Hematopoietic multipotent progenitor cell treated with erythropoietin and hydrocortisone succinate and interleukin-3 and kit ligand, for 8 days (in vitro differentiated cells): ENCODE measurements around the gene GABARAPL1.
"Not testable (repeated sequence)": the region's sequence is repeated elsewhere in the genome, so short reads cannot be mapped to it uniquely, and the experiment has no call there.

Experiments used
- DNase-seq: peaks from one replicate; pipeline ENCODE4 v3.0.0-alpha.2; 2015

Gene GABARAPL1

DNA sequence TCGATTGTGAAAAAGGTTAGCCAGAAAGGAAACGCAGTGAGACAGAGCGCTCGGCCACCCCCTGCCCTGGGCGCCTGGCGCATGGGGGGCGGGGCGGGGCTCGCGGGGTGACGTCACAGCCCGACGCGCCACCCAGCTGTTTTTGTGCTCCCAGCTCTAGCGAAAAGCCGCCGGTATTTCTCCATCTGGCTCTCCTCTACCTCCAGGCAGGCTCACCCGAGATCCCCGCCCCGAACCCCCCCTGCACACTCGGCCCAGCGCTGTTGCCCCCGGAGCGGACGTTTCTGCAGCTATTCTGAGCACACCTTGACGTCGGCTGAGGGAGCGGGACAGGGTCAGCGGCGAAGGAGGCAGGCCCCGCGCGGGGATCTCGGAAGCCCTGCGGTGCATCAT, at the start of gene GABARAPL1:
TSS of gene GABARAPL1 (plus strand) at position 139 of the 393 bp plus-strand sequence. CDS start at position 392, 253 bp downstream.
- DNase-seq, result peak; percentile 68

DNA sequence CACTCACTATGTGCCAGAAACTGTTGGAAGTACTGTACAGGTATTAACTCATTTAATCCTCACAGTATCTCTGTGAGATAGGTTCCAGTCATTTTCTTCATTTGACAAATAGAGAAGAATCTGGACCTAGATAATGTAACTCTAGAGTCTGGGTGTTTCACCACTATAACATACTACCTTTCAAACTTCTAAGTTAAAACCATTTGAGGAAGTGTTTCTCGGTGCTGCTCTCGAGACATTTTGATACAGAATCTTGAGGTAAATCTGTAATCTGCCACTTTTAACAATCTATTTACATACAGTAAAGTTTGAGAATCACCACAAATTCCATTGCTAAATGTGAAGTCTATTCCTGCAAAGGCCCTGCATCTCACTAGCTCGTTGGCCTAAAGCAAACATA, 49.6 kb upstream of the GABARAPL1 start:
- DNase-seq, result no peak

DNA sequence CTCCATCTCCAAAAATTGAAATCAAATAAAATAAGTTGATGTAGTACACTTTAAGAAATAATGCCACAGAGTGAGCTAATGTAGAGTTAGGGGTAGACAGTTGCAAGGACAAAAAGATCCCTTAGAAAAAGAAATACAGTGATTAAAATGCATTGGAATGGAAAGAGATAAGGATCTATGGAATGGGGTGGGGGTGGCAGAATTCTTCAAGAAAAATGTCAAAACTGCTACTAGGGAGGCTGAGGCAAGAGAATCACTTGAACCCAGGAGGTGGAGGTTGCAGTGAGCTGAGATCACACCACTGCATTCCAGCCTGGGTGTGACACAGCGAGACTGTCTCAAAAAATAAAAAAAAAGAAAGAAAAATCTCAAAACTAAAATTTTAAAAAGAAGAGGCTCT, 47.3 kb upstream of the GABARAPL1 start:
- DNase-seq, result no peak

DNA sequence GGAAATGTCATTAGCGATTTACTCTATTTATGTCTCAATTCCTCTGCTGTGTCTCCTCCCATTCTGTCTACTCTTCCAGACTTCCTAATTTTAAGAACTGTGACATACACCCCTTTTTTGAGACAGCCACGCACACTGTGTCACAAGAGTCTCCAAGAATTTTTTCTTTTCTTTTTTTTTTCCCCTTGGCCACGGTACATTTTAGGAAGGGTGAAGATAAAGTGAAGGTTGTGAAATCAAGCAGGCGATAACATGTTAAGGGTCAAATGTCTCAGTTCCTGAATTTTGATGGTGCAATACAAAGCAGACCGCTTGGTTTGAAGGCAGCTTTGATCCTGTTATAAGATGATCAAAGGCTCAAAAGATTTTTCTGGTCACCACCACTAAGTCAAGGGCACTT, 45.1 kb upstream of the GABARAPL1 start:
- DNase-seq, result peak; percentile 9

DNA sequence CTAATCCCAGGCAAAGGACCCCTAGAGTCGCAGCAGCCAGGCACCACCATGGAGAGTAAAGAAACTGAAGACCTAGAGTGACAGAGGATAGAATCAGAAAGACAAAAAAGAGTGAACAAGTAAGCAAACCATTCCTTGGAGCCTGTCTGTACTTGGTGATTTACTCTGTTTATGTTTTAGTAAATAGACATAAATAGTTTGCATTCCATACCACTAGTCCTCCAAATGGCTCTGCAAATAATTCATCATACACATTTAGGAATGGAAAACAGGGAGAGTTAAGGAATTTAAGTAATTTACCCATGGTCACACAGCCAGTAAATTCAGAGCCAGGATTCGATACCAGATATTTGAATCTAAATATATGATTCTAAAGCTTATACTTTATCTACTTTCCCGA, 43.6 kb upstream of the GABARAPL1 start:
- DNase-seq, result no peak

DNA sequence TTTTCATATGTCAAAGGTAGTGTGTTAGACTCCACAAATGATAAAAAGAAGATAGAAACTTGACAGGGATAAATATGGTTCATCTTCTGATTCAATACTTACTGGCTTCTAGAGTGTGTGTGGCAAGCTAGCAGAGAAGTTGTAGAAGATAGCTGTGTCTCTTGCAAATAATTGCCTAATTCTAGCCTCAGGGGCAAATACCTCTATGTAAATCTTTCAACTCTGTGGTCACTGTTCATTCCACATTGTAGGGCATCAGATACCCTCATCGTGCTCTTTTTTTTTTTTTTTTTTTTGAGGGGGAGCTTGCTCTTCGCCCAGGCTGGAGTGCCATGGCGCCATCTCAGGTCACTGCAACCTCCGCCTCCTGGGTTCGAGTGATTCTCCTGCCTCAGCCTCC, 42.5 kb upstream of the GABARAPL1 start:
- no peak for DNase-seq

DNA sequence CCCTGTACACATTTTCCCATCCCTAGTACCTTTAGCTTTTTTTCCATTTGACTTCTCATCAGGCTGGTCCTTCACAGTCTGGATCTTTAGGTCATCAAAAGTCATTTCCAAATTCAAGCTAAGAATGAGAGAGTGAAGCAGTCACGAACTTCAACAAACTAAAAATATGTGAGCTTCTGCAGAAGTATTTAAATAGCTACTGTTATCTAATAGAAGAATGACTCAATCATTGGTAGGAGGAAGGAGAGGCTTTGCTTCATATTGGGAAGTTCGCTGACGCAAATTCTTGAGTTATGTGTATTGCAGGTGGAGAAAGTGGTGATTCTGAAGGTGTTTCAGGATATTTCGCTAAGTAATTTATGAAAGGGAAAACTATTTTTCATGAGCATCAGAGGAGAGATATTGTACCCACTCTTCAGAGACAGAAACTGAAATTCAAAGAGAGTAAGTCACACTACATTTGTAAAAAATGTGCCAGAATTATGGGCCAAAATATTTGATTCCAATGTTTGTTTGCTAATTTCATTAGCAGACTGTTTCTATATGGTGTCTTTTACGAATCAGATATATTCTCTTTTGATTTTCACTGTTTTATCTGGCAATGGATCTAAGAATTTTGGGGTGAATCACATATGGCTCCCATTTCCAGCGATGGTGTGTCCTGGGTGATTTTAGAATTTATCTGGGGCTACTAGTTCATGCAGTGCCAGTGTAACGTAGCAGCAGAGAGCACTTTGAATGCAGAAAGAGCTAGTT, 40.5 kb upstream of the GABARAPL1 start, which contains the start of gene OLR1:
TSS of gene OLR1 (minus strand) at position 160 of the 756 bp plus-strand sequence. CDS start at position 105, 55 bp downstream.
- no peak for DNase-seq

DNA sequence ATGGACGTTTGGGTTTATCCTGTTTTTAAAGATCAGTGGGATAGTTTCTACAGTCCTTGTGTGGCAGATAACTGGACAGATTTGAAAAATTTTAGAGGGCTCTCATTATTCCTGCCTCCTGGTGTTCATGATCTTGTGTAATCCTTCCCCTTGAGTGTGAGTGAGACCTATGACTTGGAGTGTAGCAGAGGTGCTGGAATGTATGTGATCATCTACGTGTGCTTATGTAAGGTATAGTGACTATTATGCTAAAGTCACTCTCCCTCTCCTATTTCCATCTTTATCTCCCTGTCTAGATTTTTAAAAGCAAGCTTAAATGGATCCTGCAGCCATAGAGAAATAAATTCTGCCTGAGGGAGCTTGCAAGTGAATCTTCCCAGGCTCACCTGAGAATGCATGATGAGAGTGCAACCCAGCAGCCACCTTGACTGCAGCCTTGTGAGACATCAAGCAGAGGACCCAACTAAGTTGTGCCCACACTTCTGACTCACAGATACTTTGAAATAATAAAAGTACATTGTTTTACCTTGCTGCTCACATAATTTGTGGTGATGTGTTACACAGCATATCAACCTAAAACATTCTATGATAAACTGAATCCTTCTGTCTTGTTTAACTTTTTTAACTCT, 37.6 kb upstream of the GABARAPL1 start:
- no peak for DNase-seq

DNA sequence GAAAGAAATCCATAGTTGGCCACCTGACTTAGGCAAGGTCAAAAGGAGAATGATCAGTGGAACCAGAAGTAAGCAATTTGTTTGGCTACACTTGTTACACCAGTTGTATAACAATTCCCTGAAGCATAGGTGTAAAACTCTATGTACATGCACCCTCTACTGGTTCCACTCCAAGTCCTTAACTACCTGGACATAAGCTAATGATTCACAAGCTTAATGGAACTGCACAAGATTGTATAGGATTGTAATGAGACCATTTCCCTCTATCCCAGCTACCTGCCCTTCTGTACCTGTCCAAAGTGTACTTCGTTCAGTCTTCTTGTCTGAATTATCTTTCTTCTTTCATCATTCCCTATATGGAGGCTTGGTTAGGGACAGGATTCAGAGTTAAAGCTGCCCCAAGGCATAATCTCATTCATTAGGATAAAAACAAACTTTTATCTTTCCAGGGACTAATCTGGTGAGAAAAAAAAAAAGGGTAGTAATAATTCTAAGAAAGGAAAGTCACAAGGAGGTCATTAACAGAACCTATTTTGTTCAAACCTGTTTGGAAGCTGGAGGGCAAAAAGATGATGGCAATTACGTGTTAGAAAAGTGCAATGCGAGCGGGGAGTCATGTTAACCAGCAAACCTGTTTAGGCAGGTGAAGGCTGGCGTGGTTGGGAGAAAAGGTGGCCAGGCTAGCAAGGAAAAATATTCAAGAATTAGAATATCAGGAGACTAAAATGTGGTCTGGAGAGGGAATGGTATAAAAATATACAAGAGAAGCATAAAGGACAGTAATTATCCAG, 36.6 kb upstream of the GABARAPL1 start:
- DNase-seq, result no peak

DNA sequence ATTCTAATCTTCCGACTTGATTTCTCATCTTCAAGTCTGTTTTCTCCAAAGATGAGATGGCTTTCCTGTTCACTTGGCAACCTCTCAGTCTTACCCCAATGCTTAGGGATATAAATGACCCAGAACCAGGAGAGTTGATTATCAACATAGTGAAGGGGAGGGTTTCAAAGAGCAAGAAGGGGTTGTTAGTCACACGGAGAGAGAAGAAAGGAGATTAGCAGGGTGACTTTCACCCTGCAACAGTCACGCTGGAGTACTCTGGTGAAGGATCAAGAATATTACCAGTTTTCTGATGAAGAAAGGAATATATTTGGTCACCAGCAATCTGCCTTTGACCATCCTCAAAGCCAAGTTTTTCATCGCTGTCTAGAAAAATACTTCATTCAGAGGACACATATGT, 33.9 kb upstream of the GABARAPL1 start, which contains the start of gene TMEM52B:
TSS of gene TMEM52B (plus strand) at position 212 of the 400 bp plus-strand sequence. CDS start 543 bp downstream, outside the sequence.
- no peak for DNase-seq

DNA sequence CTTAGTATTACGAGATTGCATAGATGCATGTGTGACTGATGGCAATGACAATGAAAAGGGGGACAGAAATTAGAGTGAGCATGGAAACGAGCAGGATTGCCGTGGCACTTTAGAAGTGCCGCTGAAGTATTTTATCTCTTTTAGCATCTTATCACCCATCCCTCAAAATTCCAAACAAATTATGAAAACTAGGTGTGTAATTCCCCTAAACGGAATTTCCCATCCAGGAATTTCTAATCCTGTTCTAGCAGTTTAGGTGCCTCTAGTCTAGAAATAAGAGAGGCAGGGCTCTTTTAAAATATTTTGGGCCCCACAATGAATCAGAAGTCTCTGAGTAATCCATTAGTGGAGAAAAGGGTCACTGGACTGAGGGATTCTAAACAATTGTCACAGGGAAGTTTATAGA, 32.9 kb upstream of the GABARAPL1 start:
- no peak for DNase-seq

DNA sequence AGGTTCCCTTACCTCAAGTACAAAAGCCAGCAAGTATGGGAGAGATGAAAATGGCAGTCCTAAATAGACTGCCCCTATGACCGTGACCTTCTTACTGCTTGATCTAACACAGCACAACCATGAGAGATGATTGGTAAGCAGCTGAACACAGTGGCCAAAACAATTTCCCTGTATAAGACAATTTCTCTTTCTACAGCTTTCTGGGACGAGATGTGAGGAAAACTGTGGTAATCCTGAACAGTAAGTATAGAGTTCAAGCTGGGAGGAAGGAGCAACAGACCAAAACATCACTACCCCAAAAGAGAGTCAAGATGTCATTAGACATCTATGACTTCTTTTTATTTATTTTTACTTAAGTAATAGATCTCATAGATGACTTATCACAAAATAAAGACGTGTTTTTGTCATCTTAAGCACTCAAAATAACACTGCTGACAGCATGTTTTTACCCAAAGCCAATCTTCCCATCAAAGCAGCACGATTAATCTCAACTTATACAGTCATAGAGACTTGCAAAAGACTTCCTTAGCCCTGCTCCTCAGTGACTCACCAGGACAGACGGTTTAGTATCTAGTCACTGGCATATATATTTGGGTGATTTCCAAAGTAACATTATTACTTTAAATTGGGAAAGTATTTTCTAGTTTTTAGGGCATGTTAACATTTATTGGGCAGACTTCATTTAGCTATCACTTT, 30.2 kb upstream of the GABARAPL1 start:
- DNase-seq, result no peak

DNA sequence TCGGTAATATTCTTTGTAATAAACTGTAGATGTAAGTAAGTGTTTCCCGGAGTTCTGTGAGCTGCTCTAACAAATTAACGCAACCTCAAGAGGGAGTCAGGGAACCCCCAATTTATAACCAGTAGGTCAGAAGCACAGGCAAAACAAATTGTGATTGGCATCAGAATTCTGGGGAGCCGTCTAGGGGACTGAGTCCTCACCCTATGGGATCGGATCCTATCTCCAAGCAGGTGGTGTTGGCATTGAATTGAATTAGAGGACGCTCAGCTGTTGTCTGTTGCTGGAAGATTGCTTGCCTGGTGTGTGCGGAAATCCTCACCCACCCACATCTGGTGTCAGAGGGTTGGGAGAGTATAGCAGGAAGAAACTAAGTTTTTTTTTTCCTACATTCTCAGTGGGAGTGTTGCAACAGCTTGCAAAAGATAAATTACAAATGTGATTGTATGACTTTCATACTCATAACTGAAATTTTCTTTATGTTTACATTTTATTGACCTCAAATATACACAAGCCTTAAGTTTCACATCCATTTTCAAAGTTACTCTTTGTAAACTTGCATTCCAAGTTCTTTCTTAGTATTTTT, 28.3 kb upstream of the GABARAPL1 start:
- DNase-seq, result no peak

DNA sequence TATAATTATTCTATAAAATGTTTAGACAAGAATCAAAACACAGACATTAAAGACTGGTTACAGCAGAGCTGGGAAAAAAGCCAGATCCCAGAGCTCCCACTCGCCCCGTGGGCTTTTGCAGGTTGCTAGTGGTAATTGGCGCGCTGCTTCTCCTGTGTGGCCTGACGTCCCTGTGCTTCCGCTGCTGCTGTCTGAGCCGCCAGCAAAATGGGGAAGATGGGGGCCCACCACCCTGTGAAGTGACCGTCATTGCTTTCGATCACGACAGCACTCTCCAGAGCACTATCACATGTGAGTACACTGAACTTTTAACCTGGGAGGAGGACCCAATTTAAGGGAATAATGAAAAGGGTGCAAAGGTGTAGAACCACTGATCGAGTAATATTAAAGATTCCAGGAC, 26.4 kb upstream of the GABARAPL1 start:
- DNase-seq, result no peak

DNA sequence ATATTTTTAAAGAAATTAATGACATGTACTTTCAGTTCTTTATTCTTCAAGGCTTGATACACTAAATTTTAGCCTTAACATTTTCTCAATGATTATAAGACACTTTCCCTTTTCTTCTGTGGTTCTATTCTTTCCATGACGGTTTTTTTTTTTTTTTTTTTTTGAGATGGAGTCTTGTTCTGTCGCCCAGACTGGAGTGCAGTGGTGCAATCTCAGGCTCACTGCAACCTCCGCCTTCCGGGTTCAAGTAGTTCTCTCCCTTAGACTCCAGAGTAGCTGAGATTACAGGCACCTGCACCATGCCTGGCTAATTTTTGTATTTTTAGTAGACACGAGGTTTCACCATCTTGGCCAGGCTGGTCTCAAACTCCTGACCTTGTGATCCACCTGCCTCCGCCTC, 25.7 kb upstream of the GABARAPL1 start:
- not testable (repeated sequence) for DNase-seq

DNA sequence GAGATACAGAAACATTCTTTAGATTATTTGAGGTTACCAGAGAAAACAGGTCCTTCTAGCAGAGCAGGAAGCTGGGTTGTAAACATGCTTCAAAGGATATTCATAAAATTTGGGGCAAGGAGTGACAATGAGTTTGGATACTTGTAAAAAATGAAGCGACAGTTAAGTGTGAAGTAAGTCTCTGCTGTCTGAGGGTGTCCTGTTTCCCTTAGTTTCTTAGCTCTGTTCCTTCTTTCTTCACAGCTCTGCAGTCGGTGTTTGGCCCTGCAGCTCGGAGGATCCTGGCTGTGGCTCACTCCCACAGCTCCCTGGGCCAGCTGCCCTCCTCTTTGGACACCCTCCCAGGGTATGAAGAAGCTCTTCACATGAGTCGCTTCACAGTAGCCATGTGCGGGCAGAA, 23.0 kb upstream of the GABARAPL1 start:
- DNase-seq, result no peak

DNA sequence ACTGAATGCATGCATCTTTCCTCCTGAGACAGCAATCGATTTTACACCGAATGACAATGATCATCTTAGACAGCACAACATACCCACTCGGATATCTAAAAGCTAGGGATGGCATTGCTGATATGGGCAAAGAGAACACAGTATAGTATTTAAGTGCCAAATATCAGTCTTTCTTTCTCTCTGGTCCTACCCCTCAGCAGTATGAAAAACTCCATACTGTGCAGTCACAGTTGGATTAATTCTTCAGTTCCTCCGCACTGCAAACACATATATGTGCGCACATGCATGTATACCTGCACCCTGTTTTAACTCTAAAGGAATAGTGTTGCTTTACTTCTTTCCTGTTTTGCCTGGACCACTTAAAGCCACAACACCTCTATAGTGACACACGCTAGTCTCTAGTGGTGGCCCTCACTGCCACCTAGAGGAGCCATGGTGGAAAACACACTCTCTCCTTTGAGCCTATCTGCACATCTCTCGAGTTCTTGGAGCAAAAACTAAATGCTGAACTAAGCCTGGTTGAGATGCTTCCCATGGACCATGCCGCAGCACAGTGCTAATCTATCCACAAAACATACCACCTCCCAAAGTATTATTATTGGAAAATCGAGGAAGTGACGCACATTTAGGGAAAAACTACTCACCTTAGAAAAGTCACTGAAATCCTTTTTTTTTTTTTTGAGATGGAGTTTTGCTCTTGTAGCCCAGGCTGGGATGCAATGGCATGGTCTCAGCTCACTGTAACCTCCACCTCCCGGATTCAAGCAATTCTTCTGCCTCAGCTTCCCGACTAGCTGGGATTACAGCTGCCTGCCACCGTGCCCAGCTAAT, 21.9 kb upstream of the GABARAPL1 start:
- peak; percentile 67 for DNase-seq

DNA sequence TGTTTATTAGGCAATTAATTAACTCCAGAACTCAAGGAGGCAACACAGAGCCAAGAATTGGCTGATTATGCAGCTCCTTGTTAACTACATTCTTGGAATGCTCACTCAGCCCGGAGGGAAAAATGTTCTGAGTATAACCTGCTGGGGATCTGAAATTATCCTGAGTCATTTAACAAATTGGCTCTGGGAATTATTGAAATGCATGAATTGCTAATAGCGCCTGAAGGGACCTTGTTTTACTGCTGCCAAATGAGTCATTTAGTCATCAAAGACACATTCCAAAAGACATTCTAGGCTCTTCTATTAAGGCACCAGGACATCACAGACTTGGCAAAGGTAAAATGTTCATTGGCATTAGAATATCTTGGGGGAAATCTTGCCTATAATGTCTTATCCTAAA, 20.8 kb upstream of the GABARAPL1 start:
- DNase-seq, result no peak

DNA sequence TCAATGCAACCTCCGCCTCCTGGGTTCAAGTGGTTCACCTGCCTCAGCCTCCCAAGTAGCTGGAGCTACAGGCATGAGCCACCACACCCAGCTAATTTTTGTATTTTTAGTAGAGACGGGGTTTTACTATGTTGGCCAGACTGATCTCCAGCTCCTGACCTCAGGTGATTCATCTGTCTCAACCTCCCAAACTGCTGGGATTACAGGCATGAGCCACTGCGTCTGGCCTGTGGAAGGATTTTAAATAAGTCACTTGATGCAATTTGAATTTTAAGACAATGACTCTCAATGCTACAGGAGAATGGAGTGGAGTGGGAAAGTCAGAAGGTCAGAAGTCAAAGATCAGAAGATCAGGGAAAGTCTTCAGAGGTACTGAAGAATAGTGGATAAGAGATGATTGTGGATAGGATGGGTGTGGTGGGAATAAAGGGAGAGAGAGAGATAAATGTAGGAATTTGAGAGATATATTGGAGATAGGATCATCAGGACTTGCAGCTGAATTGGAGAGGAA, 18.5 kb upstream of the GABARAPL1 start:
- DNase-seq, result no peak

DNA sequence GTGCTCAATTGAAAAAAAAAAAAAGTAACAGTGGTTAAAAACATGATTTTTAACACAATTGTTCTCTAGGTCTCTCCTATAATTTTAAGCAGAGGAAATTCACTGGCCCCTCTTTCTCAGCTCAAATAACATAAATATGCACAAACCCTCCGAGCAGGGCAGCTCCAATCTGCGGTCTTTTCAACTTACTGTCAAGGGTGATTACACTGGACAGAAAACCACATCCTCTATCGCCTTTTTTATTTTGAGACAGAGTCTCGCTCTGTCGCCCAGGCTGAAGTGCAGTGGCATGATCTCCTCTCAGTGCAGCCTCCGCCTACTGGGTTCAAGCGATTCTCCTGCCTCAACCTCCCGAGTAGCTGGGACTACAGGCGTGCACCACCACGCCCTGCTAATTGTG, 16.5 kb upstream of the GABARAPL1 start:
- peak; percentile 17 for DNase-seq

DNA sequence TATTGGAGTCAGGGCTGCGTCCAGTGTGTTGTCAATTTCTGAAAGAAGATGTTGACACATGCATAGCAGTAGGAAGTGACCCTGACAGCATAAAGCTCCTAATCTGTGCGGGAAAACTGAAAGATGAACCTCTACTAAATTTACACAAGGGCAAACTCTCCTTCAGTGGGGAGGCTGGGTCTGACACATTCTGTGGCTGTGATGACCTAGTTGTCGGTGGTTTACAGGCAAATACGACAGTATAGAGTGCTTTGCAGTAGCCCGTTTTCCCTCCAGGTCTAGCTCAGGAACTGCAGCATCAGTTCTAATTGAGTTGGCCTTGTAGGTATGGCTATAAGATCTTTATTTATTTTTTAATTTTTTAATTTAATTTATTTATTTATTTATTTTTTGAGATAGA, 14.8 kb upstream of the GABARAPL1 start:
- no peak for DNase-seq
